GM23338 (cell line): ENCODE data around the gene DLX3.

Source experiments
- CREB1 ChIP-seq: fragments of 250-450 bp; sonication (Bioruptor Pico); IDR thresholded peaks from 2 replicates; pipeline ENCODE4 v1.5.0; 2020; ENCODE audit warnings: low read depth, mild to moderate bottlenecking, moderate library complexity
- CTCF ChIP-seq, 2 experiments: fragments of 200-600 bp in 1 of 2; sonication (generic) in 1 of 2; conservative IDR thresholded peaks; 2 replicates each; pipeline versions ENCODE4 v1.5.1 to v1.6.1; 2016 to 2017; ENCODE audit warnings: antibody characterized with exemption in 2 of 2, low read depth in 2 of 2, mild to moderate bottlenecking in 2 of 2, moderate library complexity in 1 of 2
- EZH2 ChIP-seq: fragments of 200-600 bp; sonication (generic); IDR thresholded peaks from one replicate; pipeline ENCODE4 v1.8.0; 2017; ENCODE audit warnings: antibody characterized with exemption, mild to moderate bottlenecking, low read depth; ENCODE audit not compliant: unreplicated experiment
- REST ChIP-seq: IDR thresholded peaks from one replicate; pipeline ENCODE4 v1.6.1; 2018; ENCODE audit warnings: antibody characterized with exemption; ENCODE audit not compliant: unreplicated experiment
- ZNF462 ChIP-seq: fragments of 250-450 bp; sonication (Bioruptor Pico); IDR thresholded peaks from 2 replicates; pipeline ENCODE4 v1.5.0; 2020; ENCODE audit warnings: mild to moderate bottlenecking, moderate library complexity
- TF ChIP-seq, protein P1 (sequence below): IDR thresholded peaks from 2 replicates; pipeline ENCODE4 v1.6.1; 2016; ENCODE audit warnings: antibody characterized with exemption

GRCh38 chr17:50039058-50039457 lies 44.0 kb upstream of the DLX3 start:
- TF ChIP-seq CREB1 (CRISPR knock-in tag) (no peak), CTCF (conservative IDR thresholded peaks at IDR 0.05; ENCODE audit: low read depth in 2 of 2) (no peak), ZNF462 (CRISPR knock-in tag) (no peak), EZH2 (no peak), REST (no peak)
- TF ChIP-seq, protein P1, sequence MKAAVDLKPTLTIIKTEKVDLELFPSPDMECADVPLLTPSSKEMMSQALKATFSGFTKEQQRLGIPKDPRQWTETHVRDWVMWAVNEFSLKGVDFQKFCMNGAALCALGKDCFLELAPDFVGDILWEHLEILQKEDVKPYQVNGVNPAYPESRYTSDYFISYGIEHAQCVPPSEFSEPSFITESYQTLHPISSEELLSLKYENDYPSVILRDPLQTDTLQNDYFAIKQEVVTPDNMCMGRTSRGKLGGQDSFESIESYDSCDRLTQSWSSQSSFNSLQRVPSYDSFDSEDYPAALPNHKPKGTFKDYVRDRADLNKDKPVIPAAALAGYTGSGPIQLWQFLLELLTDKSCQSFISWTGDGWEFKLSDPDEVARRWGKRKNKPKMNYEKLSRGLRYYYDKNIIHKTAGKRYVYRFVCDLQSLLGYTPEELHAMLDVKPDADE: no peak
